ENCODE data around the gene TRIM61.
A peak's percentile ranks its signal among the peaks of the same experiment; 100 is the strongest.
"Not testable (repeated sequence)": the region's sequence is repeated elsewhere in the genome, so short reads cannot be mapped to it uniquely, and the experiment has no call there.

Gene TRIM61

DNA sequence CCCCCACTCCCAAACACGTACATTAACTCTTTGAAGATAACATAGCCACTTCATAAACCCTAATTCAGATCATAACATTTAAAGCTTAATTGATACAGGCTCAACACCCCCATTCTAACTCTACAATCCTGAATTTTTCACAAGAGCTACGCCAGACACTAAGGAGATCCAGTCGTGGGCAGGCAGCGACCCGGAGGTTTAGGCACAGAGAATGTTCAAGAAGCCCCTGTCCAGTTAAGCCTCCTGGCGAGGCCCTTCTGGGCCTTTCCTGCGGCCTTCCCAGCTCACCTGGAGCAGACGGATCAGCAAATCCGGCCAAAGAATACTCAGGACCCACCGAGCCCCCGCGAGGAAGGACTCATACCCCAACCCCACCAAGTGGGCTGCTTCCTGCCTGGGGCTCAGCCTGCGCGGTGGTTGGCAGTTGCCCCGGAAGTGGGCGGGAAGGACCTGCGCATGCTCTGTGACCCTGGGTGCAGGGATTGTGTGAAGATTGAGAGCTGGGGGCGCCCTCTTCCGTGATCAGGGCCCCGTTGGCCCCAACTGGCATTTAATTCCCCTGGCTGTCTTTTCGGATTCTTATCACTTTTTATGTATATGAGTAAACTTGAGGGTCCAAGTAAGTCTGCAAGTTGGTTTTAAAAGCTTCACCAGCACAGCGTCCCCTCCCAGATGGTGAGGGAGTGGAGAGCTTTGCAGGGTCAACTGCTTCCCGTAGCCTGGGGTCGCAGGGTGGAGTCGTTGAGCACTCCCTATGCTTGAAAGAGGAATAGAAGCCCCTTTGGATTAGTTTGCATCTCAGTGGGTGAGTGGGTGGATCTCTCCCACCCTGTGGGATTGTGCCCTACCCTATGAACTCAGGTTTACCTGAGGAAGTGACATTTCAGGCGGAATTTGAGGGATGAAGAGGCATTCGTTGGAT is at the start of gene TRIM61:
Gene TRIM61, minus strand, starts transcription at position 415 of the 922 bp plus-strand sequence. CDS start 7,655 bp downstream, outside the sequence.
- DNase-seq (ENCODE audit: low read depth) = peak; percentile 58

DNA sequence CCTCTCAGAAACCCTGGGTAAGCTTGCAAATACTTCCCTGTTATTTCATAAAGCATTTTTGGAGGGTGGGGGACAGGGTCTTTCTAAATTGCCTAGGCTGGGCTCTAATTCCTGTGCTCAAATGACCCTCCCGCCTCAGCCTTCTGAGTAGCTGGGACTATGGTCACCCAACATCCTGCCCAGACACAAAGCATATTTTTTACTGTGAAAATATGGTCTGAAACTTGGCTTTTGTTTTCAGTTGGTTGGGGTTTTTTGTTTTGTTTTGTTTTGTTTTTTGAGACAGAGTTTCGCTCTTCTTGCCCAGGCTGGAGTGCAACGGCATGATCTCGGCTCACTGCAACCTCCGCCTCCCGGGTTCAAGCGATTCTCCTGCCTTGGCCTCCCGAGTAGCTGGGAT is 48.3 kb upstream of the TRIM61 start:
- not testable (repeated sequence) for DNase-seq (ENCODE audit: low read depth)

DNA sequence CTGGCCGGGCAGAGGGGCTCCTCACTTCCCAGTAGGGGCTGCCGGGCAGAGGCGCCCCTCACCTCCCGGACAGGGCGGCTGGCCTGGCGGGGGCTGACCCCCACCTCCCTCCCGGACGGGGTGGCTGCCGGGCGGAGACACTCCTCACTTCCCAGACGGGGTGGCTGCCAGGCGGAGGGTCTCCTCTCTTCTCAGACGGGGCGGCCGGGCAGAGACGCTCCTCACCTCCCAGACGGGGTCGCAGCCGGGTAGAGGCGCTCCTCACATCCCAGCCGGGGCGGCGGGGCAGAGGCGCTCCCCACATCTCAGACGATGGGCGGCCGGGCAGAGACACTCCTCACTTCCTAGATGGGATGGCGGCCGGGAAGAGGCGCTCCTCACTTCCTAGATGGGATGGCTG is 42.5 kb upstream of the TRIM61 start:
- not testable (repeated sequence) for DNase-seq (ENCODE audit: low read depth)

DNA sequence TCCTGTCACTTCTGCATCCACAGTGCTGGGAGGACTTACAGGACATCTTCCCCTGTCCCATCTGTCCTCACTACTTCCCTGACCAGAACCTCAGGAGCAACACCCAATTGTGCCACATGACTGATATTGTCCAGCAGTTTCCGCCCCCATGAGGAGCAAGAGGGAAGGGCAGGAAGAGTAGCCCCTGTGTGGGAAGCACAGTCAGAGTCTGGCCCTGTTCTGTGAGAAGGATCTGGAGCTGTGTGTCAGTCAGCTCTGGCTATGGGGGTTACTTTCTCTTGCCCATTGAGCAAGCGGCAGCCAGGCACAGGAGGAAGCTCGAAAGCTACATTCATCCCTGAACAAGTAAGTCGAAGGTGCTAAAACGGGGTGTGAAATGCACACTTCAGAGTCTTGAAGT is 39.5 kb upstream of the TRIM61 start:
- DNase-seq (ENCODE audit: low read depth) = no peak

DNA sequence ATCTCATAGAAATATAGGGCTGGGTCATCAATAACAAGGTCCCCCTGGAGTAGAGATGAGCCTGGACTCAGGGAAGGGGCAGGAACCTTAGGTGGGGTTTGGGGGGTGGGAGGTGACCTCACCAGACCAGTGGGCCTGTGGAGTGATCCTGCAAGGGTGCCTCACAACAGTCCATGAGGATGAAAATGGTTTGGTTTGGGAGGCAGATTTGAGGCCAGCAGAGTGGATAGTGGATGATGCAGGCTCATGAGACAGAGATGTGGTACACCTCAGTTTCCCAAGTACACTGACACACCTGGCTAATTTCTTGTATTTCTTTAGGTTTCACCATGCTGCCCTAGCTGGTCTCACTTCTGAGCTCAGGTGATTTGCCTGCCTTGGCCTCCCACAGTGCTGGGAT is 36.2 kb upstream of the TRIM61 start:
- no peak for DNase-seq (ENCODE audit: low read depth)

DNA sequence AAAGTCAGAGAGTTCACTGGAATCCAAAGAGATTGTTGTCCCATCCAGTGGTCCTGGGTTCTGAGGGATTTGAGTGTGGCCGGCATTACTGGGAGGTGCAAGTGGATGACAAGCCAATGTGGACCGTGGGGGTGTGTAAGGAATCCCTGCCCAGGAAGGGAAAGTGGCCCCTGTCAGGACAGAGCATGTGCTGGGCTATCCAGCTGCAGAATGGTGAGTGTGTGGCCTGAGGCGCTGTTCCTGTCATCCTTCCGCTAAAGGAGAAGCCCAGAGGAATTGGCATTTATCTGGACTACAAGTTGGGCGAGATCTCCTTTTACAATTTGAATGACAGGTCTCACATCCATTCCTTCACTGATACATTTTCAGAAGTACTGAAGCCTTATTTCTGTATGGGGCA is 33.9 kb upstream of the TRIM61 start:
- no peak for DNase-seq (ENCODE audit: low read depth)

DNA sequence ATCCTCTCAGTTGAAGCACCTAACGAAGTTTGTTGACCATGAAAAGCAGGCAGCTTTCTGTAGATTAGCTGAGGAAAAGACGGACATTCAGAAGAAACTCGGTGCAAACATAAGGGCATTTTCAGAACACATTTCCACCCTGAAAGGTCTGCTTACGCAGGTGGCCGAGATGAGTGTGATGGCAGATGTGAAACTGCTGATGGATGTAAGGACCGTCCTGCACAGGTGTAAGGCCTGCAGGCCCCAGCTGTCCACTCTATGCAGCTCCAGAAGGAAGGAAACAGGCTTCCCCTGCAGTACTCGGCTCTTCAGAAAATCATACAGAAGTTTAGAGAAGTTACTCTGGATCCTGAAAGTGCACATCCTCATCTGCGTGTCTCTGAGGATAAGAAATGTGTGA is 33.5 kb upstream of the TRIM61 start:
- DNase-seq (ENCODE audit: low read depth) = no peak

DNA sequence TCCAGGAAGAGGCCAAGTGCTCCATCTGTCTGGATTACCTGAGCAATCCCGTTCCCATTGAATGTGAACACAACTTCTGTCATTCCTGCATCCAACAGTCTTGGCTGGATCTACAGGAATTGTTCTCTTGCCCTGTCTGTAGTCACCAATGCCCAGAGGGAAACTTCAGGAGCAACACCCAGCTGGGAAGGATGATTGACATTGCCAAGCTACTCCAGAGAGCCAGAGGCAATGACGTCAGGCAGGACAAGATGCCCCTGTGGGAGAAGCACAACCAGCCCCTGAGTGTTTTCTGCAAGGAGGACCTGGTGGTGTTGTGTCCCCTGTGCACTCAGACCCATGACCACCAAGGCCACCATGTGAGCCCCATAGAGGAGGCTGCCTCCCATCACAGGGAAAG is 33.0 kb upstream of the TRIM61 start:
- no peak for DNase-seq (ENCODE audit: low read depth)

DNA sequence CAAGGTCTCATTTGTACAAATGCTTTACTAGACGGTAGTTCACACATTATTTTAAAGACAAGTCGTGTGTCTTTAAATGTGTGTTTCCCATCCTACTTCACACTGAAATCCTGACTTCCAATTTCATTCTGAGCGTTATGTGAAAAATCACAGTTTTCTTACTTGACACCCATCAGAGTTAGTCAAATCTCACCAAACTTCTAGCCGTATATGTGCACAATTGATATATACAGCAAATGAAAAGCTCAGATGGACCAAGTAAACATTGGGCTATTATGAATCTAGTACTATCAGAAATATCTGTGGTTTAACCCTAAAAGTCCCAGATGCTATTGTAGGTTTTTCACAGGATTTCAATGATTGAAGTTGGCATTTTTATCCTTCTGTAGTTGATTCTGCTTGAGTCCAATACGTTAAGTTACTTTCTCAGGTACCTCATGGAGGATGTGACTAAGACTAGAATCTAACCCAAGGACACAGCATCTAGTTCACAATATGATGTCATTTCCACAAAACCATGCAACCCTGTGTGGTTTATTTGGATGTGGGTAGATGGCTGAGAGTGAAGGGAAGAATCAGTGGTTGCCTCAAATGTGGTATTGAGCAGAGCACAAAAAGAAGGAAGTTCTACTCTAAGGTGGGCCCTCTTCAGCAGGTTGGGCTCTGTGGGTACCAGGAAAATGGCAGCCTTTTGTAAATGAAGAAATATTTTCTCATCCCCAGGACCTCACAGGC is 32.2 kb upstream of the TRIM61 start:
- DNase-seq (ENCODE audit: low read depth) = no peak

DNA sequence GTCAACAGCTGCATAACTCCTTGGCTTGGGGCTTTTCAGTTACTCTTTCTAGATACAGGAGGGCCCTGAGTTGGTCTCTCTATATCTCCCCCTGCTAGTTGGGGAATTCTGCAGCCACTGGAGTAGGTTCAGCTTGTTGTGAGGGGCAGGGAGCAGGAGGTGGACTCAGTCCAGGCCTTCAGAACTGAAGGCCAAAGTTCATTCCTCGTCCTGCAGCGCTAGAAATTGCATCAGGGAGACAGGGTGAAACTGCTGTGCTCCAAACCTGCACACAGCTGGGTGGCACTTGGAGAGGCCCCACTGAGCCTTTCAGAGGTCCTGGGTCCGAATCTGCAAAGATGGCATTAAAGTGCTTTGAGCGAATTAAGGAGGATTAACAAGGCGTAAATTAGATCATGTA is 29.4 kb upstream of the TRIM61 start:
- DNase-seq (ENCODE audit: low read depth) = no peak

DNA sequence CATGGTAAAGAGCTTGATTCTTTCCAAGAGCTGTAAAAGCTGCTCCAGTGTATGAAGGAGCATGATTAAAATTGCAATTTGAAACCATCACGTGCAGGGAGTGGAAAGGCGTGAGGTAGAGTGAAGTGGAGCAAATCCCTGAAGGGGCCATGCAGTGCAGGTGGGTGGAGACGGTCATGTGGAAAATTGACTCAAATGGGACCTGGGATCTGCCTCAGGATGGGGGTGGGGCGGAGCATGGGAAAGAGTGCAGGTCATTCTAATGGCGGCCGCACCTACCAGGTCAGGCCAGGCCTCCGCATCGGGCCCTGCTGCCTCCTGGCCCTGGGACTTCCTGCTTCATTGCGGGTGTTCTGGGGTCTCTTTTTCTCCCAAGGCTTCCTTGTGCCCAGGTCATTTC is 29.0 kb upstream of the TRIM61 start:
- DNase-seq (ENCODE audit: low read depth) = no peak

DNA sequence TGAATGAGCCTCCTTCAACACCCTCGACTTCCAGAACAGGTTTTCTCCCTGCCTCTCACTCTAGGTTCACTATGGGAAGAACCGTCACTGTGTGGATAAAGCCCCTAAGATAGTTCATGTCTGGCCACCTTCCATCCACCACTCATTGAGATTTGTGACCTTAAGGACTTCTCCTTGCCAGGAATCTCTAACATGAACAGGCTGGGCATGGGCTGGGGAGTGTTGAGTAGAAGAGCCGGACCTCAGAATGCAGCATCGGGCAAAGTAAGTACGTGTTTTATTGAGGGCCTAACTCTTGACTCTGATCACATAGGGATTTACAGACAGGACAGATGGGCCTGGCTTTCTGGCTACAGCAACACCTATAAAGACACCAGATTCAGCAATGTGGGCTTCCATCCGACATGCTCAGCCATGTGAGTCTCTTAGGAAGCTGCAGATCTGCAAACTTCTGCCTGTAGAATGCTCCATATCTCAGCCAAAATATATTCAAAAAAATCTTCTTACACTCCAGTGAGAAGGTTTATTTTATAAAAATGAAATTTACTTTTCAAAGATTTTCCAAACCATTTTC is 28.0 kb upstream of the TRIM61 start:
- DNase-seq (ENCODE audit: low read depth) = no peak

DNA sequence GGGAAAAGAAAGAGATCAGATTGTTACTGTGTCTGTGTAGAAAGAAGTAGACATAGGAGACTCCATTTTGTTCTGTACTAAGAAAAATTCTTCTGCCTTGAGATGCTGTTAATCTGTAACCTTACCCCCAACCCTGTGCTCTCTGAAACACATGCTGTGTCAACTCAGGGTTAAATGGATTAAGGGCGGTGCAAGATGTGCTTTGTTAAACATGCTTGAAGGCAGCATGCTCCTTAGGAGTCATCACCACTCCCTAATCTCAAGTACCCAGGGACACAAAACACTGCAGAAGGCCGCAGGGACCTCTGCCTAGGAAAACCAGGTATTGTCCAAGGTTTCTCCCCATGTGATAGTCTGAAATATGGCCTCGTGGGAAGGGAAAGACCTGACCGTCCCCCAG is 24.5 kb upstream of the TRIM61 start:
- not testable (repeated sequence) for DNase-seq (ENCODE audit: low read depth)

DNA sequence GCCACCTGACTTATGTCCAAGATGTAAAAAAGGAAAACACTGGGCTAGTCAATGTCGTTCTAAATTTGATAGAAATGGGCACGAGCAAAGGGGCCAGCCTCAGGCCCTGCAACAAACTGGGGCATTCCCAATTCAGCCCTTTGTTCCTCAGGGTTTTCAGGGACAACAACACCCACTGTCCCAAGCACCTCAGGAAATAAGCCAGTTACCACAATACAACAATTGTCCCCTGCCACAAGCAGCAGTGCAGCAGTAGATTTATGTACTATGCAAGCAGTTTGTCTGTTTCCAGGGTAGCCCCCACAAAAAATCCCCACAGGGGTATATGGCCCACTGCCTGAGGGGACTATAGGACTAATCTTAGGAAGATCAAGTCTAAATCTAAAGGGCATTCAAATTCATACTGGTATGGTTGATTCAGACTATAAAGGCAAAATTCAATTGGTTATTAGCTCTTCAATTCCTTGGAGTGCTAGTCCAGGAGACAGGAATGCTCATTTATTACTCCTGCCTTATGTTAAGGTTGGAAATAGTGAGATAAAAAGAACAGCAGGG is 21.1 kb upstream of the TRIM61 start:
- DNase-seq (ENCODE audit: low read depth) = not testable (repeated sequence)

DNA sequence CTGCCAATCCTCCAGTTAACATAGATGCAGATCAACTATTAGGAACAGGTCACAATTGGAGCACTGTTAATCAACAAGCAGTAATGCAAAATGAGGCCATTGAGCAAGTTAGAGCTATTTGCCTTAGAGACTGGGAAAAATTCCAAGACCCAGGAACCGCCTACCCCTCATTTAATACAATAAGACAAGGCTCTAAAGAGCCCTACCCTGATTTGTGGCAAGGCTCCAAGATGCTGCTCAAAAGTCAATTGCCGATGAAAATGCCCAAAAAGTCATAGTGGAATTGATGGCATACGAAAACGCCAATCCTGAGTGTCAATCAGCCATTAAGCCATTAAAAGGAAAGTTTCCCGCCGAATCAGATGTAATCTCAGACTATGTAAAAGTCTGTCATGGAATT is 20.5 kb upstream of the TRIM61 start:
- no peak for DNase-seq (ENCODE audit: low read depth)

DNA sequence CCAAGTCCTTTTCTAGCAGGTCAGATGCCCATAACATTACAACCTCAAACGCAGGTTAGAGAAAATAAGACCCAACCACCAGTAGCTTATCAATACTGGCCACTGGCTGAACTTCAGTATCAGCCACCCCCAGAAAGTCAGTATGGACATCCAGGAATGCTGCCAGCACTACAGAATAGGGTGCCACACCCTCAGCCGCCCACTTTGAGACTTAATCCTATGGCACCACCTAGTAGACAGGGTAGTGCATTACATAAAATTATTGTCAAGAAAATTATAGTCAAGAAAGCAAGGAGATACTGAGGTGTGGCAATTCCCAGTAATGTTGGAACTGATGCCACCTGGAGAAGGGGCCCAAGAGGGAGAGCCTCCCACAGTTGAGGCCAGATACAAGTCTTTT is 19.9 kb upstream of the TRIM61 start:
- no peak for DNase-seq (ENCODE audit: low read depth)

DNA sequence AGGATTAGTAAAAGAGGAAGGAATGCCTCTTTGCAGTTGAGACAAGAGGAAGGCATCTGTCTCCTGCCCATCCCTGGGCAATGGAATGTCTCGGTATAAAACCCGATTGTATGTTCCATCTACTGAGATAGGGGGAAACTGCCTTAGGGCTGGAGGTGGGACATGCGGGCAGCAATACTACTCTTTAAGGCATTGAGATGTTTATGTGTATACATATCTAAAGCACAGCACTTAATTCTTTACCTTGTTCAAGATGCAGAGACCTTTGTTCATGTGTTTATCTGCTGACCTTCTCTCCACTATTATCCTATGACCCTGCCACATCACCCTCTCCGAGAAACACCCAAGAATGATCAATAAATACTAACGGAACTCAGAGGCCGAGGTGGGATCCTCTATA is 18.7 kb upstream of the TRIM61 start:
- DNase-seq (ENCODE audit: low read depth) = not testable (repeated sequence)

DNA sequence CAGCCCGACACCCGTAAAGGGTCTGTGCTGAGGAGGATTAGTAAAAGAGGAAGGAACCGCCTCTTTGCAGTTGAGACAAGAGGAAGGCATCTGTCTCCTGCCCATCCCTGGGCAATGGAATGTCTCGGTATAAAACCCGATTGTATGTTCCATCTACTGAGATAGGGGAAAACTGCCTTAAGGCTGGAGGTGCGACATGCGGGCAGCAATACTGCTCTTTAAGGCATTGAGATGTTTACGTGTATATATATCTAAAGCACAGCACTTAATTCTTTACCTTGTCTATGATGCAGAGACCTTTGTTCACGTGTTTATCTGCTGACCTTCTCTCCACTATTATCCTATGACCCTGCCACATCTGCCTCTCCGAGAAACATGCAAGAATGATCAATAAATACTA is 13.3 kb upstream of the TRIM61 start:
- not testable (repeated sequence) for DNase-seq (ENCODE audit: low read depth)

DNA sequence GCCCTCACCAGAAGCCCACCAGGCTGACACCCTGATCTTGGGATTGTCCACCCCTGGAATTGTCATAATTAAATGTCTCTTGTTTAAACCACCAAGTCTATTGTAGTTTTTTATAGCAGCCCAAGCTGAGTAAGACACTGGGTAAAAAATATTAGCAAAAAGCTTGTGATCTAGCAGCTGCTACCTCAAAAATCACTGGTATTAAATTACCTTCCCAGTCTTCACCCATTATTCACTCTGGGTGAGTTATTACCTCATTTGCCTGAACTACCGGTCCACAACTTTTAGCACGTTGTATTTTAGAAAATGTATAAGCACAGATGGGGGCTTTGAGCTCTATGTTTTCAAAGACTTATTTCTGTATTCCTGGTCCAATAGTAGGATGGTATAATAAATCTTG is 12.0 kb upstream of the TRIM61 start:
- DNase-seq (ENCODE audit: low read depth) = no peak

DNA sequence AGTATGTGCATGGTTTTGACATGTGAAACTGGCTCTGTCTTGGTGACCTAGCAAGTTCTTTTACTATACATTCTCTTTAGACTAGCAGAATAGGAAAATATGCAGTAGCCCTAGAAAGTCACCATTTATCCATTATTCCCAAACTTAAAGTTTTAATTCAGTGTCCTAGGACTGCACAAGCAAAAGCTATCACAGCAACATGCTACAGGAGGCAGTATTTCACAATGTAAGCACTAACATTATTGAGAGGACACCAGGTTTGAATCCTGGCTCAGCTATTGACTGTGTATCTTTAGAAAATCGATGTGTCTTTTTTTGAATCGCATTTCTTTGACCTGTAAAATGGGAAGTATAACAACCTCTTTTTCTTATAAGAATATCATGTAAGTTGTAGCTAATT is 5.5 kb downstream of the TRIM61 start:
- not testable (repeated sequence) for DNase-seq (ENCODE audit: low read depth)

DNA sequence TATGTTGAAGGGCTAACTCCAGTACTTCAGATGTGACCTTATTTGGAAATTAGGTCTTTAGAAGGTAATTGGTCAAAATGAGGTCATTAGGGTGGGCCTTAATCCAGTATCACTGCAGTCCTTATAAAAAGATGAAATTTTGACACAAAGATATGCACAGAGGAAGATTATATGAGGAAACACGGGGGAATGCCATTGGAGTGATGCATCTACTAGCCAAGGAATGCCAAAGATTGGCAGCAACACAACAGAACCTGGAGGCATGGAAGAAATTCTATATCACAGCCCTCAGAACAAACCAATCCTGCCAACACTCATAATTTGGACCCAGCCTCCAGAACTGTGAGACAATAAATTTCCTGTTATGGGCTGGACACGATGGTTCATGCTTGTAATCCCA is 17.6 kb downstream of the TRIM61 start:
- DNase-seq (ENCODE audit: low read depth) = no peak

DNA sequence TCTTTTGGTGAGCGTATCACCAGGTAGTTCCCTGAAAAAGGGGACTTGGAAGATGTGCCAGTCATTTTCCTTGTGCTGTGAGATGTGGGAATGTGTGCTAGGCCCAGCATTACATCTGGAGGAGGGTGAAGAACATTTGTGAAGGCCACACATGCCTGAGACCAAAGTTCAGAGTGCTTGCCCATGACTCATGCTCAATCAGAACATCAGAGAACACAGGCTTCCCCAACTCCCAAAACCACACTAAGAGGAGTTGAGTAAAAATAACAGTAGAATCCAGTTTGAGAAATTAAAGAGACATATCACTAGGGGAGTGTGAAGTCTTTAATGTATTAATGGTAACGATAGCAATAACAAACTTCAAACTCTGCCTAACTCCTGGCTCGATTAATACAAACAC is 18.0 kb downstream of the TRIM61 start:
- not testable (repeated sequence) for DNase-seq (ENCODE audit: low read depth)
